K562 (cell line): Measurements from ENCODE around the gene FOS. TPM values are rescaled to one million over a fixed set of nuclear protein-coding genes. Genes with fewer than 3 reads are reported as not detected.

Source experiments
- ATAC-seq: fragments of 200-7000 bp; cut with Tn5 transposase; 3 replicates; pipeline ENCODE4 v1.9.1; 2020; ENCODE audit warnings: moderate library complexity
- BruUV-seq: library from RNA; stranded (reverse); fragments of 400-500 nt; replicated peaks from 2 replicates; lab custom pipeline; 2021; lab: Mats Ljungman, UMichigan
- CTCF ChIA-PET: fragments of 300-600 bp; formaldehyde crosslinking; extraction: SDS; loops from one replicate; lab custom pipeline; 2021; ENCODE audit warnings: low intra/inter-chr PET ratio; lab: Yijun Ruan, JAX
- POLR2A ChIA-PET: fragments of 300-600, 350-650 bp; sonication (Branson Sonifier 250); formaldehyde crosslinking; extraction: SDS; loops from one replicate; lab custom pipeline; 2021; ENCODE audit warnings: antibody characterized with exemption, inconsistent platforms; lab: Yijun Ruan, JAX
- DNase-seq, 4 experiments: peaks; one replicate each; pipeline versions ENCODE4 v3.0.0 to v3.0.0-alpha.2; 2011 to 2018; ENCODE audit warnings: low spot score in 3 of 4, mixed read lengths in 3 of 4; ENCODE audit errors: extremely low read depth in 1 of 4
- FAIRE-seq: peaks from 2 replicates; lab custom pipeline; 2011; peaks lifted over from hg19 to GRCh38; lab: Jason Lieb, UNC
- H2AFZ ChIP-seq: 2 replicates; pipeline ENCODE4 v1.6.0; 2011; ENCODE audit warnings: low read depth, low read length, control low read depth, inconsistent platforms
- H3K27ac ChIP-seq: fragments of 200-600 bp; 3 replicates; pipeline ENCODE4 v1.8.0; 2011; ENCODE audit warnings: low read depth, mild to moderate bottlenecking, control low read depth, inconsistent platforms, low read length, moderate library complexity, mixed read lengths; ENCODE audit errors: extremely low read depth
- H3K27me3 ChIP-seq, 2 experiments: fragments of 300-600 bp in 1 of 2; 2 replicates in 1 of 2; 3 replicates in 1 of 2; pipeline versions ENCODE4 v1.6.0 to v1.8.0; 2011; ENCODE audit warnings: inconsistent platforms in 2 of 2, low read length in 2 of 2, mild to moderate bottlenecking in 1 of 2, mixed read lengths in 1 of 2, moderate library complexity in 1 of 2; ENCODE audit not compliant: control insufficient read depth in 2 of 2, insufficient read depth in 2 of 2
- H3K36me3 ChIP-seq: fragments of 300-600 bp; 3 replicates; pipeline ENCODE4 v1.8.0; 2011; ENCODE audit warnings: mild to moderate bottlenecking, low read length, inconsistent platforms; ENCODE audit not compliant: control insufficient read depth, insufficient read depth
- H3K4me1 ChIP-seq, 2 experiments: fragments of 200-600 bp in 1 of 2; replicated peaks in 1 of 2; 2 replicates in 1 of 2; 3 replicates in 1 of 2; pipeline versions ENCODE4 v1.5.1 to v1.8.0; 2011; ENCODE audit warnings: inconsistent platforms in 2 of 2, low read length in 2 of 2, mild to moderate bottlenecking in 1 of 2, mixed read lengths in 1 of 2, moderate library complexity in 1 of 2; ENCODE audit not compliant: control insufficient read depth in 2 of 2, insufficient read depth in 2 of 2
- H3K4me2 ChIP-seq: 2 replicates; pipeline ENCODE4 v1.6.1; 2011; ENCODE audit warnings: low read length, control low read depth, inconsistent platforms, mixed read lengths; ENCODE audit not compliant: insufficient read depth
- H3K4me3 ChIP-seq: fragments of 200-600 bp; sonication (generic), shearing (Covaris generic); 2 replicates; pipeline ENCODE4 v1.5.1; 2016; ENCODE audit warnings: control low read depth, inconsistent platforms
- H3K79me2 ChIP-seq: fragments of 200-600 bp; 3 replicates; pipeline ENCODE4 v1.8.0; 2011; ENCODE audit warnings: low read length, inconsistent platforms; ENCODE audit not compliant: control insufficient read depth, insufficient read depth
- H3K9ac ChIP-seq, 2 experiments: 2 replicates each; pipeline versions ENCODE4 v1.6.0 to v1.6.1; 2011; ENCODE audit warnings: low read depth in 2 of 2, low read length in 2 of 2, control low read depth in 1 of 2, inconsistent platforms in 1 of 2, mild to moderate bottlenecking in 1 of 2, mixed read lengths in 1 of 2; ENCODE audit not compliant: insufficient read depth in 1 of 2
- H3K9me1 ChIP-seq: one replicate; pipeline ENCODE4 v1.6.0; 2011; ENCODE audit warnings: inconsistent platforms, mild to moderate bottlenecking, low read length, moderate library complexity; ENCODE audit not compliant: control insufficient read depth, insufficient read depth
- H3K9me3 ChIP-seq: replicated peaks from 2 replicates; pipeline ENCODE4 v1.5.1; 2011; ENCODE audit warnings: low read depth, low read length, inconsistent platforms; ENCODE audit not compliant: control insufficient read depth, insufficient read depth
- H4K20me1 ChIP-seq: replicated peaks from 2 replicates; pipeline ENCODE4 v1.6.1; 2011; ENCODE audit warnings: low read length, inconsistent platforms, mixed read lengths; ENCODE audit not compliant: control insufficient read depth, insufficient read depth
- CREB1 ChIP-seq, 2 experiments: sonication (generic) in 1 of 2; formaldehyde crosslinking in 1 of 2; IDR thresholded peaks; 2 replicates each; pipeline versions ENCODE4 v1.6.1 to v1.8.0; 2012 to 2022; ENCODE audit warnings: inconsistent platforms in 1 of 2, mild to moderate bottlenecking in 1 of 2, missing genetic modification reagents in 1 of 2, moderate library complexity in 1 of 2
- CSDE1 ChIP-seq, 2 experiments: fragments of 450-650 bp; IDR thresholded peaks; 2 replicates each; pipeline ENCODE4 v1.6.1; 2016; ENCODE audit warnings: mild to moderate bottlenecking in 1 of 2
- PML ChIP-seq: IDR thresholded peaks from 2 replicates; pipeline ENCODE4 v1.6.1; 2012; ENCODE audit warnings: low read length, inconsistent platforms
- POLR2AphosphoS5 ChIP-seq: IDR thresholded peaks from 2 replicates; pipeline ENCODE4 v1.6.1; 2011; ENCODE audit warnings: mild to moderate bottlenecking, low read depth, low read length, moderate library complexity; ENCODE audit not compliant: control insufficient read depth, insufficient read depth
- SIN3A ChIP-seq, 2 experiments: fragments of 150-350 bp in 1 of 2; IDR thresholded peaks; 2 replicates each; pipeline ENCODE4 v1.6.1; 2011 to 2016; ENCODE audit warnings: borderline replicate concordance in 2 of 2, low read depth in 2 of 2, low read length in 2 of 2, mild to moderate bottlenecking in 2 of 2, moderate library complexity in 2 of 2; ENCODE audit not compliant: control insufficient read depth in 1 of 2
- ZNF174 ChIP-seq: fragments of 250-450 bp; sonication (Bioruptor Pico); IDR thresholded peaks from 2 replicates; pipeline ENCODE4 v1.4.0; 2020; ENCODE audit warnings: mild to moderate bottlenecking
- WGBS: fragments of 100-300 bp; shearing (Covaris generic); methylation state at CpG from one replicate; pipeline ENCODE4 v1.1.6; 2016; ENCODE audit warnings: low coverage, mixed read lengths; ENCODE audit not compliant: insufficient coverage; ENCODE audit errors: missing lambda C conversion rate; 5-methylcytosine and 5-hydroxymethylcytosine counted together
- in situ Hi-C: fragments of 300-500 bp; cut with MboI; formaldehyde crosslinking; loops from 4 replicates; pipeline ENCODE4 v1.15.0; 2018; ENCODE audit warnings: inconsistent platforms, mixed read lengths
- intact Hi-C: fragments of 100-400 bp; cut with micrococcal nuclease; formaldehyde crosslinking; loops from 2 replicates; pipeline ENCODE4 v1.14.2; 2022
- polyA plus RNA-seq, 8 experiments: library from polyadenylated mRNA; depleted of rRNA in 4 of 8; stranded (reverse) in 5 of 8; unstranded in 3 of 8; fragments of >200 nt; fragmentation: Nextera tagmentation in 2 of 8; fragmentation: Illumina TruSeq in 1 of 8; extraction: Ambion mirVana in 2 of 8; extraction: Trizol in 1 of 8; gene quantifications; 2 replicates each; pipeline versions ENCODE4 v1.2.1 to v1.2.3, GENCODE V29; 2011 to 2014; ENCODE audit warnings: inconsistent platforms in 1 of 8, missing spikeins in 1 of 8
- total RNA-seq, 7 experiments: library from RNA; depleted of rRNA in 6 of 7; stranded (reverse); fragments of >200 nt in 6 of 7; fragmentation: Illumina TruSeq in 2 of 7; extraction: Trizol in 2 of 7; gene quantifications; 2 replicates each; pipeline versions ENCODE4 v1.2.1 to v1.2.3, GENCODE V29; 2011 to 2021; ENCODE audit warnings: low replicate concordance in 1 of 7
- TF ChIP-seq, protein P1 (sequence below), 2 experiments: fragments of 450-650 bp in 1 of 2; IDR thresholded peaks; 2 replicates each; pipeline ENCODE4 v1.6.1; 2011 to 2017; ENCODE audit warnings: low read depth in 2 of 2, antibody characterized with exemption in 1 of 2, borderline replicate concordance in 1 of 2, low read length in 1 of 2, mild to moderate bottlenecking in 1 of 2, mixed read lengths in 1 of 2; ENCODE audit not compliant: control insufficient read depth in 1 of 2

Gene FOS
- total and polyA plus RNA-seq, 9 of the 15 experiments (the other 6 are each of a cell fraction or from before 2014, with no cell fraction given), result 0.54 to 13.8 (median 8.9) TPM

DNA sequence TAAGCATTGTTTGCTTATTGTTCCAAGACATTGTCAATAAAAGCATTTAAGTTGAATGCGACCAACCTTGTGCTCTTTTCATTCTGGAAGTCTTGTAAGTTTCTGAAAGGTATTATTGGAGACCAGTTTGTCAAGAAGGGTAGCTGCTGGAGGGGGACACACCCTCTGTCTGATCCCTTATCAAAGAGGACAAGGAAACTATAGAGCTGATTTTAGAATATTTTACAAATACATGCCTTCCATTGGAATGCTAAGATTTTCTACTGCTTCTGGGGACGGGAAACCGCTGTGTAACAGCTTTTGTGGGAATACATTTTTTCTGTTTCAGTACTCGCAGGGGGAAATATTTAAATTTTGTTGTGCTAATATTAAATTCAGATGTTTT, 3.5 kb downstream of the FOS start:
- WGBS, result 53% methylated on average over 4 of the region's 4 CpGs
- Histone ChIP-seq H3K79me2 (peaks cover 5% of the 10 kb centered on the region; the same call in 1 of the 3 replicates), H3K9ac (no peak overlapping the region), H3K27me3 (no peaks in the 10 kb centered on the region), H4K20me1 (peaks cover 10% of the 10 kb centered on the region; the same call in 1 of the 2 replicates), H2AFZ (no peak overlapping the region), H3K4me2 (no peak overlapping the region), H3K9me3 (no peaks in the 10 kb centered on the region), H3K9me1 (no peaks in the 10 kb centered on the region), H3K4me1 (peaks cover 29 to 34% of the 10 kb centered on the region in 2 experiments), H3K36me3 (peaks cover 18% of the 10 kb centered on the region; the same call in 2 of the 3 replicates), H3K27ac (no peak overlapping the region), H3K4me3 (no peak overlapping the region)
- ChIA-PET POLR2A (interaction anchor here (1.0 to 3.5 kb wide), 3 partner anchors 8 to 50 kb away, joined by 3 to 24 read pairs (median 8); no protein-coding TSS in a partner anchor), CTCF (no interaction called here)
- no peak for ATAC-seq
- in situ Hi-C loops (no loop called here), intact Hi-C loops (no loop called here)
- DNase-seq, result no peak
- peak in 1 of 2 experiments; percentile 78; a peak in 1 of 4 replicates for TF ChIP-seq SIN3A (IDR thresholded peaks at IDR 0.05; ENCODE audit: borderline replicate concordance in 2 of 2, control insufficient read depth in 1 of 2, low read depth in 2 of 2, low read length in 2 of 2)
- TF ChIP-seq ZNF174, result no peak
- peak; percentile 52; the same call in 1 of the 2 replicates for TF ChIP-seq POLR2AphosphoS5
- TF ChIP-seq, protein P1, sequence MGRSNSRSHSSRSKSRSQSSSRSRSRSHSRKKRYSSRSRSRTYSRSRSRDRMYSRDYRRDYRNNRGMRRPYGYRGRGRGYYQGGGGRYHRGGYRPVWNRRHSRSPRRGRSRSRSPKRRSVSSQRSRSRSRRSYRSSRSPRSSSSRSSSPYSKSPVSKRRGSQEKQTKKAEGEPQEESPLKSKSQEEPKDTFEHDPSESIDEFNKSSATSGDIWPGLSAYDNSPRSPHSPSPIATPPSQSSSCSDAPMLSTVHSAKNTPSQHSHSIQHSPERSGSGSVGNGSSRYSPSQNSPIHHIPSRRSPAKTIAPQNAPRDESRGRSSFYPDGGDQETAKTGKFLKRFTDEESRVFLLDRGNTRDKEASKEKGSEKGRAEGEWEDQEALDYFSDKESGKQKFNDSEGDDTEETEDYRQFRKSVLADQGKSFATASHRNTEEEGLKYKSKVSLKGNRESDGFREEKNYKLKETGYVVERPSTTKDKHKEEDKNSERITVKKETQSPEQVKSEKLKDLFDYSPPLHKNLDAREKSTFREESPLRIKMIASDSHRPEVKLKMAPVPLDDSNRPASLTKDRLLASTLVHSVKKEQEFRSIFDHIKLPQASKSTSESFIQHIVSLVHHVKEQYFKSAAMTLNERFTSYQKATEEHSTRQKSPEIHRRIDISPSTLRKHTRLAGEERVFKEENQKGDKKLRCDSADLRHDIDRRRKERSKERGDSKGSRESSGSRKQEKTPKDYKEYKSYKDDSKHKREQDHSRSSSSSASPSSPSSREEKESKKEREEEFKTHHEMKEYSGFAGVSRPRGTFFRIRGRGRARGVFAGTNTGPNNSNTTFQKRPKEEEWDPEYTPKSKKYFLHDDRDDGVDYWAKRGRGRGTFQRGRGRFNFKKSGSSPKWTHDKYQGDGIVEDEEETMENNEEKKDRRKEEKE (IDR thresholded peaks at IDR 0.05; ENCODE audit: borderline replicate concordance in 1 of 2, control insufficient read depth in 1 of 2, low read depth in 2 of 2, low read length in 1 of 2), result peak in 1 of 2 experiments; percentile 30; a peak in 1 of 4 replicates
- no peak for TF ChIP-seq CSDE1 (IDR thresholded peaks at IDR 0.05)
- 0 out of 2 replicates have a peak, but pooled peaks have one; percentile 4 for TF ChIP-seq PML
- 0 out of 2 replicates have a peak, but pooled peaks have one; percentile 14 for TF ChIP-seq CREB1 (IDR thresholded peaks at IDR 0.05)
- TF ChIP-seq CREB1 (CRISPR knock-in tag; IDR thresholded peaks at IDR 0.05), result no peak
- FAIRE-seq, result no peak
- BruUV-seq, result no TSS peak
